Muscle layer of colon (tissue), 2 donors: ENCODE measurements around the gene CINP.

Source experiments
- H3K27ac ChIP-seq: one replicate; pipeline ENCODE4 v1.7.0; 2013; ENCODE audit warnings: low read depth, mild to moderate bottlenecking, low read length, moderate library complexity
- H3K27me3 ChIP-seq, 2 donors: one replicate each; pipeline ENCODE4 v1.7.0; 2013; ENCODE audit warnings: low read length in 2 of 2, mild to moderate bottlenecking in 2 of 2; ENCODE audit not compliant: insufficient read depth in 2 of 2, control insufficient read depth in 1 of 2
- H3K36me3 ChIP-seq: one replicate; pipeline ENCODE4 v1.7.0; 2013; ENCODE audit warnings: mild to moderate bottlenecking, low read length; ENCODE audit not compliant: insufficient read depth
- H3K4me1 ChIP-seq: one replicate; pipeline ENCODE4 v1.7.0; 2013; ENCODE audit warnings: mild to moderate bottlenecking, low read length; ENCODE audit not compliant: insufficient read depth
- H3K4me3 ChIP-seq, 2 donors: one replicate each; pipeline ENCODE4 v1.7.0; 2013; ENCODE audit warnings: low read length in 2 of 2, low read depth in 1 of 2, mild to moderate bottlenecking in 1 of 2, moderate library complexity in 1 of 2
- H3K9ac ChIP-seq: one replicate; pipeline ENCODE4 v1.7.0; 2013; ENCODE audit warnings: low read length
- H3K9me3 ChIP-seq: one replicate; pipeline ENCODE4 v1.7.0; 2013; ENCODE audit warnings: mild to moderate bottlenecking, low read length
- donor health status: abdominal sarcoma.
- donor health status: Adenocarcinoma of cecum.

The CINP gene

DNA sequence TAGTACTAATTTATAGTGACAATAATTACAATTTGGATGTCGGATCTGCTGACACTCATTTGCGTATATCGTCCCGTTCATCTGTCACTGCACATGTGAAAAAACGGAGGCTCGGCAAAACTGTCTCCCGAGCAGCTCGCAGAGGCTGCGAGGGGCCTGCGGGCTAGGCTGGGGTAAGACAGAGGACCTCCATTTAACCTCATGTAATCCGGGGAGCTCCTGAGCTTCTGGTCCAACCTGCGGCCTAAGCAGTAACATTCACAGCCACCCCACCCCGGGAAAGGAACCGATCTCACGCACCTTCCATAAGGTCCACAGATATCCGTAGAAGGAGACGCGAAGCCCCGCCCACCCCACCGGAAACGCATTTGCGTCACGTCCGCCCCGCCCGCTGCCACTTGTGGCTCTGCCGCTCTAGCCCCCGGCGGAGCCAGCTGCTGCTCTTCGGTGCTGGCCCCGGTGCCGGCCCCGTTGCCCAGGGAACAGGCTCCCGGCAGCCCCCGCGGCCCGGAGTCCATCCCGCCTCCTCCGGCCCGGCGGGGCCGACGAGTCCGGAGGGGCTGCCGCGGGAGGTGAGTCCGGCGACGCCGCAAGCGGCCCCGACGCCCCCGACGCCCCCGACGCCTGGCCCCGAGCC, at the start of gene CINP, which contains the start of gene TECPR2:
TSS of gene CINP (minus strand) at position 346 of the 637 bp plus-strand sequence. CDS start at position 307, 39 bp downstream.
TSS of gene TECPR2 (plus strand) at position 397 of the 637 bp plus-strand sequence. CDS start 13,781 bp downstream, outside the sequence.
- Histone ChIP-seq H3K27me3 (no peaks in the 10 kb centered on the region), H3K27ac (peak within 1 kb of the TSS; percentile 97), H3K9me3 (no peaks in the 10 kb centered on the region), H3K36me3 (peaks cover 8% of the 10 kb centered on the region), H3K9ac (peak within 1 kb of the TSS; percentile 96), H3K4me1 (peaks cover 29% of the 10 kb centered on the region), H3K4me3 (peak within 1 kb of the TSS; percentile 99)

DNA sequence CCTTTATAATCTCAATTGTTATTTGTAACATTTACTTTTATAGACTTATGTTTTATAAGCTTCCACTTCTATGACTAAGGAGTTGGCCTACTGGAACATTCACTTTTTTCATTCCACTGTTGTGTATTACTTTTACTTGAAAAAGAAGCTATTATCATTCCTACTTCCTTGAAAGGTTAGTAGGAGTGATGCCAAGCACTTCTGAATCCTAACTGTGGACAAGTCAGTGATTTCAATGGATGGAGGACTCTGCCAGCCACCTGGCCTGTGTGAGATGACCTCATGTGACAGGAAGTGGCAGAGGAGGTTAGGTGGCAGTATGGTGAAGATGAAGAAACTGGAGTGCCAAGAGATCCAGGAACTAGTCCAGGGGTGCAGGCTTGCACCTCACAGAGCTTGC, 46.0 kb upstream of the CINP start:
- H3K27ac ChIP-seq, result peak overlapping the region; percentile 55
- H3K4me1 ChIP-seq, result peaks cover 12% of the 10 kb centered on the region
- H3K36me3 ChIP-seq, result no peaks in the 10 kb centered on the region
- H3K27me3 ChIP-seq, result no peaks in the 10 kb centered on the region
- H3K9ac ChIP-seq, result no peak overlapping the region
- no peaks in the 10 kb centered on the region for H3K9me3 ChIP-seq
- H3K4me3 ChIP-seq, result no peak overlapping the region

DNA sequence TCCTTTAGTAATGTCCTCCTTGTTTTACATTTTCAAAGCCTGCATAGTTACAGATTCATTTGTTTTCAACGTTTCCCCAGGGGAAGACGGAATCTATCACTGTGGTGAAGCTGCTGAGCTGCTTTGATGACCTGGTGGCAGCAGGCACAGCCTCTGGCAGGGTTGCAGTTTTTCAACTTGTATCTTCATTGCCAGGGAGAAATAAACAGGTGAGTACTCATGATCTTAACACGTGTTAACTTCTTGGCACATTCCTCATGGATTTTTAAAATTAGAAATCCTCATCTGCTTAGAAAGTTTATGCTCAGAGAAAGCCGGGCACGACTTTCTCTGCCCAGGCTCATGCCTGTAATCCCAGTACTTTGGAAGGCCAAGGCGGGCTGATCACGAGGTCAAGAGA, 44.6 kb upstream of the CINP start:
- Histone ChIP-seq H3K9ac (no peak overlapping the region), H3K4me1 (peaks cover 12% of the 10 kb centered on the region), H3K36me3 (no peaks in the 10 kb centered on the region), H3K4me3 (no peak overlapping the region), H3K27me3 (no peaks in the 10 kb centered on the region), H3K9me3 (no peaks in the 10 kb centered on the region), H3K27ac (no peak overlapping the region)

DNA sequence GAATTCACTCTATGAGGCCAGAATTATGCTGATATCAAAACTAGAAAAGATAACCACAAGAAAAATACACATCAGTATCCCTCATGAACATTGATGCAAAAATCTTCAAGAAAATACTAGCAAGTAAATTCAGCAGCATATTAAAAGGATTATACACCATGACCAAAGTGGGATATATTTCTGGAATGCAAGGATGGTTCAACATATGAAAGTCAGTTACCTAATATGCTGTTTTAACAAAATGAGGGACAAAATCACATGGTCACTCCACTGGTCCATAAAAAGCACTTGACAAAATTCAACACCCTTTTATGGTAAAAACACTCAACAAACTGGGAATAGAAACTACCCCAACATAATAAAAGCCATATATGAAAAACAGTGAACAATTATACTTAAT, 40.3 kb upstream of the CINP start:
- no peak overlapping the region for H3K27ac ChIP-seq
- no peaks in the 10 kb centered on the region for H3K9me3 ChIP-seq
- H3K9ac ChIP-seq, result no peak overlapping the region
- no peak overlapping the region for H3K4me3 ChIP-seq
- H3K4me1 ChIP-seq, result peaks cover 2% of the 10 kb centered on the region
- H3K27me3 ChIP-seq, result no peaks in the 10 kb centered on the region
- H3K36me3 ChIP-seq, result no peaks in the 10 kb centered on the region

DNA sequence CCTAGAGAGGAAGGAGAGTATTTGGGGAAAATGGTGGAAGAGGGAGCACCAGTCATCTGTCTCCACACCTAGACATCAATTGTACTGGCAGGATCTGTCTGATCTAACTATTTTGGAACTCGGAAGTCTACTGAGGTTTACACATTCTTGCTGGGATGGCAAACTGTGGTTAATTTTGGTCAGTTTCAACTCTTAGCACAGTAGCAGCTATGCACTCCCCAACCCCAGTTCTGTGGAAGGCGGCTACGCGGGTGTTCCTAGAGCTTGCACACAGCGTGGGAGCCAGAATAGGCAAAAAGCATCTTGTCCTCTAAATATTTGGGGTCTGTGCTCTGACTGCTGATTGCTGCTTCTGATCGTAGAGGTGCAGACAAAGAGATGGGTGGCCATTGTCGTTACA, 33.8 kb upstream of the CINP start:
- H3K9ac ChIP-seq, result no peak overlapping the region
- H3K4me3 ChIP-seq, result no peak overlapping the region
- peaks cover 5% of the 10 kb centered on the region for H3K36me3 ChIP-seq
- H3K27ac ChIP-seq, result no peak overlapping the region
- no peaks in the 10 kb centered on the region for H3K27me3 ChIP-seq
- H3K4me1 ChIP-seq, result peaks cover 9% of the 10 kb centered on the region
- H3K9me3 ChIP-seq, result no peaks in the 10 kb centered on the region

DNA sequence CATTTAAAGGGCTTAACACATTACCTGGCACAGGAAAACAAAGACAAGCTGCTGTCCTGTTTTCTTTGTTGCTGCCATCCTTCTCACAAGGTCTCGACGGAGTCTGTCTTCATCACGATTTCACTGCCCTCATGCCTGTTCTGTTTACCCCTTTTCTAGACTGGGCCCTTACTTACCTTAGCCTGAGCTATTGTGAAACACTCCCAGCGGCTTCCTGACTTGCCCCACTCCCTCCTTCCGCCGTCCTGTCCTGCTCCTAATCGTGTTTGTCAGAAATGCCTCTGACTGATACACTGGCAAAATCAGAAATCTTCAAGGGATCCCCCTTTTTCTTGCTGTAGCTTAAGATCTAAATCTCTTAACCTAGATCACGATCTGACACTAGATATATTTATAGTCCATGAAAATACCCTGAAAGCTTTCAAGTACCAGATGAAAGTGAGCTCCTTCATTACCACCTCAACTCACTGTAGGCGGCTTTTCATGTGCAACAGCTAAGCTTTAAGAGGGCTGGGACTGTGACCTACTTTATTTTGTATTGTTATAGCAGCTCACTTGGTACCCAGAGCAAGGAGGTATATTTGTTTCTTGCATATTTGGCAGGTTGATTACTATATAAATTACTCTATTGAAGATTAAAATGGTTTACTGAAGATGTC, 32.2 kb upstream of the CINP start:
- Histone ChIP-seq H3K9me3 (no peaks in the 10 kb centered on the region), H3K27me3 (no peaks in the 10 kb centered on the region), H3K9ac (no peak overlapping the region), H3K4me3 (no peak overlapping the region), H3K4me1 (peaks cover 16% of the 10 kb centered on the region), H3K27ac (no peak overlapping the region), H3K36me3 (peaks cover 5% of the 10 kb centered on the region)

DNA sequence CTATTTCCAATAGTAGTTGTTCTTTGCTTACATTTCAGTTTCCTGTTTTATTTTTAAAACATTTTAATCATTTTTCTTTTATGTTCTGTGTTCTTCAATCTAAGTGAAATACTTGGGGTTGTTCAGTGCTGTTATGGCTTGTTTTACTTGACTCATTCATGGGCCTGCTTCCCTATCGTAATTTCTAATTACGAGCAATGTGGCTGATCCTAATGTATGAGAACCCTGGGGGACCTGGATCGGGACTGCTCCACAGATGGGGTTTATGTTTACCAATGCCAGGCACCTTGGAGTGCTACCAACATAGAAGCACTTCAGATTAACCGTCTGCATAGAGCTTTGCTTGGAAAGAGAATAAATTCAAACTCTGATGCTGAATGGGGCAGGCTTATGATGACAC, 29.8 kb upstream of the CINP start:
- no peaks in the 10 kb centered on the region for H3K9me3 ChIP-seq
- H3K27ac ChIP-seq, result no peak overlapping the region
- H3K4me3 ChIP-seq, result no peak overlapping the region
- H3K27me3 ChIP-seq, result no peaks in the 10 kb centered on the region
- H3K36me3 ChIP-seq, result peaks cover 5% of the 10 kb centered on the region
- peaks cover 22% of the 10 kb centered on the region for H3K4me1 ChIP-seq
- H3K9ac ChIP-seq, result no peak overlapping the region

DNA sequence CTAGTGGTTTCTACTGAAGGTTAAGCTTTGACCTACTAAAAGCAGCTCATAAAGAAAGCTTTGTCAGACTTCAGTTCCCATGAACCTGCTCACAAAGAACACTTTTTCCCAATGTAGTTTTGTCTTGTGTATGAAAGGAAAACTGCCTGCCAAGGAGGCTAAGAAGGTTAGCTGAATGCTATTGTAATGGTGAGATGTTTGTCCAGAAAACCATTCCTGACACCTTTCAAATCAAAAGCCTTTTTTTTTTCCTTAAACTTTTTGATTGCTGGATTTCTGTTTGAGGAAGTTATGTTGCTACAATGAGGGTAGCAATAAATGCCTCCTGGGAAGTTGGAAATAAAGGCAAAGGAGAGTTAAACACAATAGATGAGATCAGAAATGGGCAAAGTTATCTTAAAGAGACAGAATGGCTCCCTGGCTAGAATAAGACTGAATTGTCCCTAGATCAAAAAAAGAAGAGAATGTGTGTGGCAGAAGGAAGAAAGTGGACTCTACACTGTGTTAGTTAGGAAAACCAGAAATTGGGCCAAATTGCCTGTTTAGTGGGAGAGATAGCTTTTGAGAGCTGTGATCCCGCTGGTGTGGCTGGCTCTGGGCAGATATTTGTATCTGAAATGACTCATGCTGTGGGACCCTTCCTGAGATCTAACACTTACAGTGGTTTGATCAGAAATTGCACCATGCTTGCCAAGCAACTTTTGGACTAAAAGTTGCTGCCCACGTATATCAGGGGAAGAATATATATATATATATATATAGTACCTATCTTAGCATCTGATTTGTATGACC, 27.6 kb upstream of the CINP start:
- Histone ChIP-seq H3K9ac (no peak overlapping the region), H3K4me3 (no peak overlapping the region), H3K4me1 (peaks cover 22% of the 10 kb centered on the region), H3K36me3 (no peaks in the 10 kb centered on the region), H3K27ac (no peak overlapping the region), H3K9me3 (no peaks in the 10 kb centered on the region), H3K27me3 (no peaks in the 10 kb centered on the region)

DNA sequence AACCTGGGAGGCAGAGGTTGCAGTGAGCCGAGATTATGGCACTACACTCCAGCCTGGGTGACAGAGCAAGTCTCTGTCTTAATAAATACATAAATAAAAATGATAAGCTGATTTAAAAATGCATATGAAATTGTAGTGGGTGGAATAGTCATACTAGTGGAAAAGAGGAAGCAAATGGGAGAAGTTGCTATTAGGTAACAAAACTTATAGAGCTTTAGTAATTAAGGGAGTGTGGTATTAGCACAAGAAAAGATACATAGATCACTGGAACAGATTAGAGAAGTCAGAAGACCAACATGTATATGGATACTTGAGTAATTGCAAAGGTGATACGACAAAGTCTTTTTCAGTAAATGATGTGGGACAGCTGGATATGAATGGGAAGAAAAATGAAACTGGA, 26.6 kb upstream of the CINP start:
- H3K9ac ChIP-seq, result no peak overlapping the region
- H3K27me3 ChIP-seq, result no peaks in the 10 kb centered on the region
- peaks cover 22% of the 10 kb centered on the region for H3K4me1 ChIP-seq
- no peak overlapping the region for H3K4me3 ChIP-seq
- no peaks in the 10 kb centered on the region for H3K36me3 ChIP-seq
- H3K27ac ChIP-seq, result no peak overlapping the region
- H3K9me3 ChIP-seq, result no peaks in the 10 kb centered on the region

DNA sequence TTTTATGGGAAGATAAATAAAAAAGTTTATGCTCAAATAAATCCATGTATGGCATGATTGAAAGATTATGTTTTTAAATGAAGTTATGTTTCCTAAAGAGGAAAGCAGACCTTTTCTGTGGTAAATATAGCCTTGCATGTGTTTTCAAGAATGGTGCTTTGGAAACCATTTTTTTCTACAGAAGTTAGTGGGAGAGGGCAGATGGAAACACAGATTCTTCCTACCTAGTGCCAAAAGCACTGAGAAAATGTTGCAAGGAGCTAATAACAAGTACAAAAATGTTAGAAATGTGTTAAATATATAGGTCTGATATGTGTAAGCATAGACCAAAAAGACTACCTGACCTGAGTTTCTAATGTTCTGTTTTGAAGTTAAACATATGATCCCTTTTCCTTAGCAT, 24.4 kb upstream of the CINP start:
- Histone ChIP-seq H3K4me3 (no peak overlapping the region), H3K27ac (no peak overlapping the region), H3K36me3 (no peaks in the 10 kb centered on the region), H3K9ac (no peak overlapping the region), H3K9me3 (no peaks in the 10 kb centered on the region), H3K4me1 (peaks cover 13% of the 10 kb centered on the region), H3K27me3 (no peaks in the 10 kb centered on the region)

DNA sequence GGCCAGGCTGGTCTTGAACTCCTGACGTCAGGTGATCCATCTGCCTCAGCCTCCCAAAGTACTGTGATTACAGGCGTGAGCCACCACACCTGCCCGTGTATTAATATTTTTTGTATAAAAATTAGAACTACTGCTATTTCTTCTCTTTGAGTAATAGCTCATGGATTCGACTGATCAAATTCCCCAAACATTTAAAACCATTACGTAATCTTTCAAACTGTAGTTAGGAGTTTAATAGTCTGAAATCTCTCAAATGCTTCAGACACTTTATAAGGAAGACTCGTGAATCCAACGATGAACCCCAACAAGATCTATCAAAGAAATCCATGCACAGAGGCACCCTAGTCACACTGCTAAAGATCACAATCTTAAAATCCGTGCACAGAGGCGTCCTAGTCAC, 16.1 kb upstream of the CINP start:
- Histone ChIP-seq H3K9me3 (no peaks in the 10 kb centered on the region), H3K4me3 (no peak overlapping the region), H3K36me3 (peaks cover 22% of the 10 kb centered on the region), H3K9ac (no peak overlapping the region), H3K27ac (no peak overlapping the region), H3K27me3 (no peaks in the 10 kb centered on the region), H3K4me1 (no peaks in the 10 kb centered on the region)
